Spleen (tissue), 7 donors: ENCODE measurements around the gene ZNF474.

Experiments used
- CTCF ChIP-seq, 11 experiments: fragments of 200-600 bp in 7 of 11; fragments of 450-650 bp in 4 of 11; sonication (generic) in 4 of 11; IDR thresholded peaks in 8 of 11; conservative IDR thresholded peaks in 3 of 11; 1 replicate in 7 of 11; 2 replicates in 4 of 11; pipeline versions ENCODE4 v1.4.0 to v1.8.0; 2016 to 2021; ENCODE audit warnings: antibody characterized with exemption in 11 of 11, inconsistent platforms in 4 of 11, mild to moderate bottlenecking in 1 of 11
- POLR2A ChIP-seq, 3 donors: fragments of 450-650 bp; IDR thresholded peaks; one replicate each; pipeline ENCODE4 v1.5.1; 2017; ENCODE audit warnings: antibody characterized with exemption in 3 of 3, mild to moderate bottlenecking in 1 of 3
- donor health status: DM: no; HTN: no; CAD: no; lungs with moderate emphysema.
- donor health status: DM: no; HTN: no; CAD: no.
- donor health status: DM: no; HTN: no; CAD: no.

GRCh38 chr5:122089096-122090013 is 40.0 kb upstream of the ZNF474 start:
- TF ChIP-seq CTCF (IDR thresholded peaks at IDR 0.05 in 8 of 11, conservative IDR thresholded peaks at IDR 0.05 in 3 of 11), result no peak
- no peak for TF ChIP-seq POLR2A (IDR thresholded peaks at IDR 0.05)
